Measurements from ENCODE around the gene RAC3.
"Not testable (repeated sequence)": the region's sequence is repeated elsewhere in the genome, so short reads cannot be mapped to it uniquely, and the experiment has no call there.

The RAC3 gene

GRCh38 chr17:82025401-82026107 is 5.9 kb upstream of the RAC3 start:
- DNase-seq: no peak

- DNase-seq: no peak
Observed at GRCh38 chr17:82028246-82028645, 3.2 kb upstream of the RAC3 start.

- DNase-seq: no peak
Observed at GRCh38 chr17:82028966-82029365, 2.5 kb upstream of the RAC3 start.

GRCh38 chr17:82029391-82029790 is 2.1 kb upstream of the RAC3 start:
- DNase-seq: no peak

GRCh38 chr17:82029990-82030469 is 1.4 kb upstream of the RAC3 start:
- DNase-seq: no peak

GRCh38 chr17:82030470-82031302 is 792 bp upstream of the RAC3 start:
- peak; percentile 89 for DNase-seq

- DNase-seq: peak; percentile 60
Observed at GRCh38 chr17:82031885-82032627, 578 bp downstream of the RAC3 start.

- no peak for DNase-seq
Observed at GRCh38 chr17:82033359-82034085, 2.0 kb downstream of the RAC3 start.

GRCh38 chr17:82034371-82035011 is 3.0 kb downstream of the RAC3 start:
- DNase-seq: no peak

GRCh38 chr17:82035488-82035887 is 4.0 kb downstream of the RAC3 start:
- DNase-seq: no peak

- DNase-seq: no peak
Observed at GRCh38 chr17:82035956-82036633, 4.6 kb downstream of the RAC3 start.

- DNase-seq: no peak
Observed at GRCh38 chr17:82036634-82037091, 5.2 kb downstream of the RAC3 start.

- peak; percentile 98 for DNase-seq
Observed at GRCh38 chr17:82037092-82037888, 5.8 kb downstream of the RAC3 start, which contains the start of gene DCXR. TSS of gene DCXR (minus strand) at chr17:82037697. CDS start at chr17:82037682, 15 bp downstream.

GRCh38 chr17:82037889-82038195 is 6.4 kb downstream of the RAC3 start:
- DNase-seq: no peak

- not testable (repeated sequence) for DNase-seq
Observed at GRCh38 chr17:82038796-82039409, 7.4 kb downstream of the RAC3 start.

- DNase-seq: no peak
Observed at GRCh38 chr17:82039695-82040299, 8.3 kb downstream of the RAC3 start.

GRCh38 chr17:82041144-82041814 is 9.8 kb downstream of the RAC3 start:
- no peak for DNase-seq

GRCh38 chr17:82042649-82043048 is 11.2 kb downstream of the RAC3 start:
- no peak for DNase-seq

- no peak for DNase-seq
Observed at GRCh38 chr17:82043507-82043906, 12.0 kb downstream of the RAC3 start.

All from CD4-positive, alpha-beta T cell treated with Interleukin-17A for 4 hours (primary cell).